PFSK-1 (cell line): Measurements from ENCODE around the gene EID2. TPM values are rescaled to one million over a fixed set of nuclear protein-coding genes. Genes with fewer than 3 reads are reported as not detected.
A peak's percentile ranks its signal among the peaks of the same experiment; 100 is the strongest.

Experiments used
- FOXP2 ChIP-seq: optimal IDR thresholded peaks from 2 replicates; pipeline ENCODE3; 2011; ENCODE audit warnings: borderline replicate concordance, control low read depth, inconsistent platforms; ENCODE audit not compliant: insufficient read depth; ENCODE audit errors: extremely low read length, extremely low read depth
- POLR2AphosphoS5 ChIP-seq: IDR thresholded peaks from 2 replicates; pipeline ENCODE4 v1.6.1; 2012; ENCODE audit warnings: low read depth, mild to moderate bottlenecking, control low read depth, low read length, moderate library complexity
- REST ChIP-seq, 2 experiments: IDR thresholded peaks; 2 replicates each; pipeline versions ENCODE4 v1.6.1 to v1.8.0; 2011 to 2012; ENCODE audit warnings: low read depth in 2 of 2, low read length in 2 of 2, control low read depth in 1 of 2, inconsistent platforms in 1 of 2, mild to moderate bottlenecking in 1 of 2, moderate library complexity in 1 of 2; ENCODE audit not compliant: insufficient read depth in 1 of 2
- SIN3A ChIP-seq: IDR thresholded peaks from 2 replicates; pipeline ENCODE4 v1.6.1; 2012; ENCODE audit warnings: mild to moderate bottlenecking, low read length, moderate library complexity, borderline replicate concordance; ENCODE audit not compliant: insufficient read depth
- TAF1 ChIP-seq: IDR thresholded peaks from 2 replicates; pipeline ENCODE4 v1.6.1; 2012; ENCODE audit warnings: low read length, control low read depth, borderline replicate concordance; ENCODE audit not compliant: insufficient read depth
- polyA plus RNA-seq: library from polyadenylated mRNA; unstranded; fragments of >200 nt; gene quantifications from one replicate; pipeline ENCODE4 v1.2.1, GENCODE V29; 2012; ENCODE audit warnings: low read depth, missing spikeins; ENCODE audit not compliant: insufficient read length

The EID2 gene
- 18.3 TPM for polyA plus RNA-seq

GRCh38 chr19:39539518-39540332 lies at the start of gene EID2:
Gene EID2, minus strand, starts transcription at chr19:39540161. Its CDS starts 82 bp downstream, at chr19:39540079.
- TF ChIP-seq FOXP2 (no peak), TAF1 (peak; percentile 87; the same call in 1 of the 2 replicates), SIN3A (0 out of 2 replicates have a peak, but pooled peaks have one; percentile 37), POLR2AphosphoS5 (peak; percentile 92), REST (IDR thresholded peaks at IDR 0.05; ENCODE audit: insufficient read depth in 1 of 2, low read depth in 2 of 2, low read length in 2 of 2) (peak in 1 of 2 experiments; percentile 58; a peak in 1 of 4 replicates)

GRCh38 chr19:39588066-39588465 lies 48.1 kb upstream of the EID2 start:
- TF ChIP-seq SIN3A (no peak), FOXP2 (no peak), POLR2AphosphoS5 (no peak), TAF1 (no peak), REST (IDR thresholded peaks at IDR 0.05; ENCODE audit: insufficient read depth in 1 of 2, low read depth in 2 of 2, low read length in 2 of 2) (no peak)

GRCh38 chr19:39587496-39587895 lies 47.5 kb upstream of the EID2 start:
- no peak for TF ChIP-seq SIN3A
- TF ChIP-seq FOXP2, result no peak
- TF ChIP-seq POLR2AphosphoS5, result no peak
- no peak for TF ChIP-seq TAF1
- no peak for TF ChIP-seq REST (IDR thresholded peaks at IDR 0.05; ENCODE audit: insufficient read depth in 1 of 2, low read depth in 2 of 2, low read length in 2 of 2)

- no peak for TF ChIP-seq REST (IDR thresholded peaks at IDR 0.05; ENCODE audit: insufficient read depth in 1 of 2, low read depth in 2 of 2, low read length in 2 of 2)
- no peak for TF ChIP-seq SIN3A
- TF ChIP-seq TAF1, result no peak
- TF ChIP-seq POLR2AphosphoS5, result no peak
- TF ChIP-seq FOXP2, result no peak
These were observed 43.1 kb upstream of the EID2 start for GRCh38 chr19:39582891-39583625.
